Measurements from ENCODE around the gene UCP3.

DNA sequence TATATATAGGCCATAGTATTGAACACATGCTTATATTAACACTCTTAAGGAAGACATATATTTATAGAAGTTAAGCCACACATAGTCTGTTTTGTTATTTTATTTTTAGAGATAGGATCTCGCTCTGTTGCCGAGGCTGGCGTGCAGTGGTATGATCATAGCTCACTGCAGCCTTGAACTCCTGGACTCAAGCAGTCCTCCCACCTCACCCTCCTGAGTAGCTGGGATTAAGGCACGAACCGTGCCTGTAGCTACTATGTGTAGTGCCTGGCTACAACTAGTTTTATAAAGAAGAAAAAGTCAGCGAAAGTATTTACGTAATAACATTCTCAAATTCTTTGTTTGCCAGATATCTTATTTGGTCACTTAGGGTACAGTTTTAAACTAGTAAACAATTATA is 20.7 kb downstream of the UCP3 start:
- no peak for TF ChIP-seq POLR2A (IDR thresholded peaks at IDR 0.05)
- TF ChIP-seq, protein P1, sequence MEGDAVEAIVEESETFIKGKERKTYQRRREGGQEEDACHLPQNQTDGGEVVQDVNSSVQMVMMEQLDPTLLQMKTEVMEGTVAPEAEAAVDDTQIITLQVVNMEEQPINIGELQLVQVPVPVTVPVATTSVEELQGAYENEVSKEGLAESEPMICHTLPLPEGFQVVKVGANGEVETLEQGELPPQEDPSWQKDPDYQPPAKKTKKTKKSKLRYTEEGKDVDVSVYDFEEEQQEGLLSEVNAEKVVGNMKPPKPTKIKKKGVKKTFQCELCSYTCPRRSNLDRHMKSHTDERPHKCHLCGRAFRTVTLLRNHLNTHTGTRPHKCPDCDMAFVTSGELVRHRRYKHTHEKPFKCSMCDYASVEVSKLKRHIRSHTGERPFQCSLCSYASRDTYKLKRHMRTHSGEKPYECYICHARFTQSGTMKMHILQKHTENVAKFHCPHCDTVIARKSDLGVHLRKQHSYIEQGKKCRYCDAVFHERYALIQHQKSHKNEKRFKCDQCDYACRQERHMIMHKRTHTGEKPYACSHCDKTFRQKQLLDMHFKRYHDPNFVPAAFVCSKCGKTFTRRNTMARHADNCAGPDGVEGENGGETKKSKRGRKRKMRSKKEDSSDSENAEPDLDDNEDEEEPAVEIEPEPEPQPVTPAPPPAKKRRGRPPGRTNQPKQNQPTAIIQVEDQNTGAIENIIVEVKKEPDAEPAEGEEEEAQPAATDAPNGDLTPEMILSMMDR (IDR thresholded peaks at IDR 0.05): no peak
